Inflammatory macrophage treated with lipopolysaccharide for 4 hours (primary cell): ENCODE measurements around the gene KCNJ14.

Experiments used
- DNase-seq: peaks from one replicate; pipeline ENCODE4 v3.0.0-alpha.2; 2020

KCNJ14 gene

GRCh38 chr19:48489608-48490216 lies 34.3 kb downstream of the KCNJ14 start:
- peak; percentile 68 for DNase-seq

DNA sequence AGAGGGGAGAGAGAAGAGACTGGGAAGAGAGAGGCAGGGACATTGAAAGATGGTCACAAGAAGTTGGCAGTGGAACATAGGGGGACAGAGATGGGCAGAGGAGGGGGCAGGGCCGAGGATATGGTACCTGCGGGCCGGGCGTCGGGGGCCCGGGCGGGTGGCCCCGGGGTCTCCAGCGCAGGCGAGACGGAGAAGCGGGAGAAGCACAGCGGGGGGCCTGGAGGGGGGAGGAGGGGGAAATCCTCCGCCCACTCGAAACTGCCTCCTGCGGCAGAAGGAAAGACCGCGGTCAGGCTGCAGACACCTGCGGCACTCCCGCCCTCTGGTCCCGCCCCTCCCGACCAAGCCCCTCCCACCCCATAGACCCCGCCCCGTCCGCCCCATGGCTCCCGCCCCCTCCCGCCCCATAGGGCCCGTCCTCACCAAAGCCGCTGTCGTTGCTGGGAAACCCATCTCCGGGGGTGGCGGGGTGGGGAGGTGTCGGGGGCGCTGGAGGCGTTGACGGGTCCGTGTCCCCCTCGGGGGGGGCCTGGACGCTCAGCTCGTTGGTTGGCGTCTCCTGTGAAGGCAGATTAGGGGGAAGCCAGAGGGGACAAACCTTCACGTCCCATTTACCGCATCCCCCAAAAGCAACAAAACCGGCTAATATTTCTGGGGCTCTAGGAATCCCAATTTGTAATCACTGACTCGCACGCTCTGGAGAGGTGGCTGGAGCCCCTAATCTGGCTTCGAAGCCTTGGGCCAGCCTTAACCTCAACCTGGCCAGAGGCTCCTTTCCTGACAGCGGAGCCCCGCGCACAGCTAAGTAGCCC lies 35.8 kb downstream of the KCNJ14 start:
- DNase-seq: peak; percentile 12

DNA sequence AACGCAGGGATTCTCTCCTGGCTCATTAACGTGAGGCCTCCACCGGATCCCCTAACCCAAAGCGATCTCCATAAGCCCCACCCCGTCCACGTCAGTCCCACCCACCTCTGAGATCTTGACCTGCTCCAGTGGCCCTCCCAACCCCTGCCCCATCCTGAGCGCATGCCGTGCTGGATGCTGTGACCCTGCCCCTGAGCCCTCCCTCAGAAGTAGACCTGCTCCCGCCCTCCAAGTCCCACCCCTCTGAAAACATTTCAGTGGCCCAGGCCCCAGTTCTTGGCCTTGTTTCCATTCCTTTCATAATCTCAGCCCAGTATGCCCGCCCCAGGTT lies 36.4 kb downstream of the KCNJ14 start:
- DNase-seq: no peak

DNA sequence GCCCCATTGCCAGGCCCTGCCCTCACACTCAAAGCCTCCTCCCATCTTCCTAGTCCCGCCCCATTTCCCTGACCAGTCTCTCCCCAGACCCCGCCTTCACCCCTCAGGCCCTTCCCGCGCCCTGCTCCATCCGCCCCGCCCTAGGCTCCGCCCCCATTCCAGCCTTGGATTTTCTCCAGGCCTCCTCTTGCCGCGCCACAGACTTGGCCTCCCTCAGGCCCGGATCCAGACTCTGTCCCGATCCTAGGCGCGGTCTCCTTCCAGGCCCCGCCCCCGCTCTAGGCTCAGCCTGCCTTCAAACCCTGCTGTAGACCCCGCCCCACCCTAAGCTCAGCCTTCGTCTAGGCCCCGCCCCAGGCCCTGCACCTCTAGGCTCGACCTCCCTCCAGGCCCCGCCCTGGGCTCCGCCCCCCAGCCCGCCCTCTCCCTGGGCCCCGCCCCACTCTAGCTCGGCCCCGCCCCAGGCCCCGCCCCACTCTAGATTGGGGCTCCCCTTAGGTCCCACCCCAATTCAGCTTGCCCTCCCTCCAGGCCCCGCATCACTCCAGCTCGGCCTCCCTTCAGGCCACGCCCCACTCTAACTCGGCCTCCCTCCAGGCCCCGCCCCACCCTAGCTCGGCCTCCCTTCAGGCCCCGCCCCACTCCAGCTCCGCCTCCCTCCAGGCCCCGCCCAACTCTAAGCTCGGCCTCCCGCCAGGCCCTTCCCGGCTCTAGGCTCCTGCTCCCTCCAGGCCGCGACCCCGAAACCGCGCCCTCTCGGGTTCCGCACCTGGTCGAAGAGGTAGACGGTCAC lies 37.7 kb downstream of the KCNJ14 start:
- peak; percentile 97 for DNase-seq

DNA sequence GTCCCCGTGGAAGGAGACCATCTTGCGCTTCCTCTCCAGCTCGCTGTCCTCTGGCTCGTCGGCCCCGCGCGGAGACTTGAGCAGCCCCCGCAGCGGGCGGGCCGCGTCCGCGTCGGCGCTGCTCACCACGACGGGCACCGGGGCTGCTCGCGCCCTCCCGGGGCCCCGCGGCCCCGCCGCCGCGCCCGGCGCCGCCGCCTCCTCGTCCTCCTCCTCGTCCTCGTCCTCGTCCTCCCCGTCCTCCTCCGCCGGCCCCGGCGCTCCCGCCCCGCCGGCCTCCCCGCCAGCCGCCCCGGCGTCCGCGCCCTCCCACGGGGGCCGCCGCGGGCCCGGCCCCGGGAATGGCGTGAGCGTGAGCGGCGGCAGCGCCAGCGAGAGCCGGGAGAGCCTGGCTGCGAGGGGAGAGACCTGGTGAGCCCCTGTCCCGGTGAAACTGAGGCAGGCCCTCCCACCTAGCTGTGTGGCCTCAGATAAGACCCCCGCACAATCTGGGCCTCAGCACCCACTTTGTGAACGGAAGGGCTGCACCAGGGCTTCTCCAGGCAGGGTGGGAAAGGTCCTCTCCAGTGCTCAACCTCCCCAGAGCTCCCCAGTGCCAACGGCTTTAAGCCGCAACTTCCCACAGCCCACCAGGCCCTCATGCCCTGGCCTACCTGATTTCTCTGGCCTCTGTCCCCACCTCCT lies 38.5 kb downstream of the KCNJ14 start:
- DNase-seq: no peak

GRCh38 chr19:48495396-48495795 lies 40.0 kb downstream of the KCNJ14 start:
- DNase-seq: peak; percentile 48

DNA sequence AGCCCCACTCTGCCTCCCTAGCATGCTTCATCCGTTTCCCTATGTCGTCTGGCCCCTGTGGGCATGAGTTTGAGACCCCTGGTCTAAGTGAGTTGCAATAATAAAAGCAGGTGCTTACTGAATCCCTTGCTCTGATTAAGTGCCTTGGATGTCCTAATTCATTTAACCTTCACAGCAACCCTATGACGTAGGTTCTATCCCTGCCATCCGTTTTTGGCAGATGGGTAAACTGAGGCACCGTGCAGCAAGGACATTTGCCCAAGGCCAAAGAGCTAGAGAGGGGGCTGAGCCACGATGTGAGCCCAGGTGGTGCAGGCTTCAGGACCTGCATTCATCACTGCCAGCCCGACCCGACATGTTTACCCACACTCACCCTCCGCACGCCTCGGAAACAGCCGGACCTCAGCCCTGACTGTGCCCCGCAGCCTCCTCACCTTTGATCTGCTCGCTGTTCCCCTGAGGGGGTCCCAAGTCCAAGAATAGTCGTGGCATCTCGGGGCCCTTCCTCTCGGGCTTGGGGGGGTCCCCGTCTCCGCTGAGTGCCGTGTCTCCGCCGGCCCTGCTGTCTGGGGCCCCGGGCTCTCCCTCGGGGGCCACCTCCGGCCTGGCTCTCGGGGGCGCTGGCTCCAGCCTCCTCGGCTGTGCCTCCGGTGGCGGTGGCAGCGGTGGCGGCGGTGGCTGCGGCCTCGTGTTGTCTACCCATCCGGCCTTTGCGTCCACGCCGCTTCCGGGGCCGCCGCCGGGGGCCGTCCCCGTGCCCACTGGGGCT lies 41.8 kb downstream of the KCNJ14 start:
- no peak for DNase-seq

DNA sequence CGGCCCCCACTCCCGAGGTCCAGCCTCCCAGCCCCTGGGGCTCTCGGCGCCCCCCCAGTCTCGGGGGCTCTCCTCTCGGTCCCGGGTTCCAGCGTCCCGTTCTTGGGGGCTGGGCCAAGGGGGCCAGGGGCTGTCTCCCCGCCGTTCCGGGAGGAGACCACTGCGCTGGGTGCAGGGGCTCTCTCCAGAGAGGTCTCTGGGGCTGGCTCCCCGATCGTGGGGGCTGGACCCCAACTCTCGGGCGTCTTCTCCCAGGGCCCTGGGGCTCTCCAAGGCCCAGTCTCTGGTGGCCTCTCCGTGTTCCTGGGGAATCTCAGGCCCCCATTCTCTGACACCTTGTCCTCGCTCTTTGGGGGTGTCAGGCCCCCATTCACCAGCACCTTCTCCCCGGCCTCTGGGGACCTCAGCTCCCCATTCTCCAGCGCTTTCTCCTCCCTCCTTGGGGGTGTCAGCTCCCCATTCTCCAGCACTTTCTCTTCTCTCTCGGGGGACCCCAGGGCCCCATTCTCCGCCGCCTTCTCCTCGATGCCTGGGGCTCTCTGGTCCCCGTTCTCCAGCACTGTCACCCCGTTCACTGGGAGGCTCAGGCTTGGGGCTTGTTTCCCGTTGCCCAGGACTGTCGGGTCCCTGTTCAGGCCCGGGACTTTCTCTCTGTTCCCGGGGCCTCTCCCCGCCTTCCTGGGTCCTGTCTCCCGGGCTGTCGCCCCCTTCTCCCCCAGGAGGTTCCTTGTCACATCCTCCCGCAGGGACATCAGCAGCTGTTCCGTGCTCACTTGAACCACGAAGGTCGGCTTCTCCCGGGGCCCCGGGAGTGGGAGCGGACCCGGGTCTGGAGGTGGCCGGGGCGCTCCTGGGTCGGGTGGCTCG lies 42.6 kb downstream of the KCNJ14 start:
- DNase-seq: no peak

GRCh38 chr19:48498595-48499311 lies 43.4 kb downstream of the KCNJ14 start:
- DNase-seq: no peak

- no peak for DNase-seq
These were observed 44.1 kb downstream of the KCNJ14 start for GRCh38 chr19:48499316-48500090.

DNA sequence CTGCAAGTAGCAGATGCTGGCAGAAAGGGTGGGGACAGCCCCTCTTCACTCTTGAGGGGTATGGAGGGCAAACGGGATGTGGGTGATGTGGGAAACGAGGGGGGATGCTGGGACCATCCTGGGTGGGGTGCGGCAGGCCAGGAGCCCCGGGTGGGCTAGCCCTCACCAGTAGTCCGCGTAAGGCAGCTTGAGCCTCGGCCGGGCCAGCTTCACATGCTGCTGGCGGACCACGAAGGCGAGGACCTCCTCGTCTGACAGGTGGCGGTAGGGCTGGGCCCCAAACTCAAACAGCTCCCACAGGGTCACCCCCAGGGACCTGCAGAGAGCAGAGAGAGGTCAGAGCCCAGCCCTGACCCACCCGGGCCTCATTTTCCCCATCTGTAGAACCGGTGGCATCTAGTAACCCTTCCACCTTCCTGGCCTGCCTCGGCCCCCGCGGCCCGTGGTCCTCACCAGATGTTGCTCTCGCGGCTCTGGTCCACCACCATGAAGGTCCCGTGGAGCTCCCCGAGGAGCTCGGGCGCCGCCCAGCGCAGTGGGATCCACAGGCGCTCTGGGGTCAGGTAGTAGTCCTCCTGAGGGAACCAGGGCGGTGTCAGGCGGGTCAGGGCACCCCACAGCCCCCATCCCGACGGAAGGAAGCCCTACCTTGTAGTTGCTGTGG lies 45.6 kb downstream of the KCNJ14 start:
- DNase-seq: no peak

GRCh38 chr19:48501494-48502349 lies 46.3 kb downstream of the KCNJ14 start:
- DNase-seq: peak; percentile 63

DNA sequence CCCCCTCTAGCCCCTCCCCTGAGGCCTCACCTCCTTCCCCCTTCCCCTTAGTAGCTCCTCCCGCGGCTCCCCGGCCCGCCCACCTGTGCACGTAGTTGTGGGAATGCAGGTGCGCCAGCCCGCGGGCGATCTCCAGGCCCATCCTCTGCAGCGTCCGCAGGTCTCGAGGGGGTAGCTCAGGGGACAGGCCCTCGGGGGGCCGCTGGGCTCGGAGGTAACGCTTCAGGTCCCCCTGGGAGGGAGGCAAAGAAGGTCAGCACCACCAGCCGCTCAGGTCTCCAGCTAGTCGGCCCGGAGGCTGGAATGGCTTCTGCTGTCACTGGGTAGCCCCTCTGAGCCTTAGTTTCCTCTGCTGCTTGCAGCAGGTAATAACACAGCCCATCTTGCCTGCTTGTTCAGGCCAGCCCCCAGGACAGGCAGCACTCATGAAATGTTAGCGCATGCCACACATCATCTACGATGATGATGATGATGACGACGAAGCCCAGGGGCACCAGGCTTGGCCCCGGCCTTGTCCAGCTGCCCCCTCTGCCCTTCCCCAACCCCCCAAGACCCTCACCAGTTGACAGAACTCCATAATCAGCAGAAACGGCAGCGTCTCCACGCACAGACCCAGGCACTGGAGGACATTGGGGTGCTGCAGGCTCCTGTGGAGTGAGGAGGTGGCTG lies 47.1 kb downstream of the KCNJ14 start:
- no peak for DNase-seq

- peak; percentile 65 for DNase-seq
These were observed 50.9 kb downstream of the KCNJ14 start for GRCh38 chr19:48506138-48506733.

- no peak for DNase-seq
These were observed 52.6 kb downstream of the KCNJ14 start for GRCh38 chr19:48507911-48508439.

- no peak for DNase-seq
These were observed 53.5 kb downstream of the KCNJ14 start for GRCh38 chr19:48508729-48509411.
